Measurements from ENCODE around the gene EBF3. TPM values are rescaled to one million over a fixed set of nuclear protein-coding genes. Genes with fewer than 3 reads are reported as not detected.

EBF3 gene
- polyA plus RNA-seq, 1 experiment, result 0.32 TPM

DNA sequence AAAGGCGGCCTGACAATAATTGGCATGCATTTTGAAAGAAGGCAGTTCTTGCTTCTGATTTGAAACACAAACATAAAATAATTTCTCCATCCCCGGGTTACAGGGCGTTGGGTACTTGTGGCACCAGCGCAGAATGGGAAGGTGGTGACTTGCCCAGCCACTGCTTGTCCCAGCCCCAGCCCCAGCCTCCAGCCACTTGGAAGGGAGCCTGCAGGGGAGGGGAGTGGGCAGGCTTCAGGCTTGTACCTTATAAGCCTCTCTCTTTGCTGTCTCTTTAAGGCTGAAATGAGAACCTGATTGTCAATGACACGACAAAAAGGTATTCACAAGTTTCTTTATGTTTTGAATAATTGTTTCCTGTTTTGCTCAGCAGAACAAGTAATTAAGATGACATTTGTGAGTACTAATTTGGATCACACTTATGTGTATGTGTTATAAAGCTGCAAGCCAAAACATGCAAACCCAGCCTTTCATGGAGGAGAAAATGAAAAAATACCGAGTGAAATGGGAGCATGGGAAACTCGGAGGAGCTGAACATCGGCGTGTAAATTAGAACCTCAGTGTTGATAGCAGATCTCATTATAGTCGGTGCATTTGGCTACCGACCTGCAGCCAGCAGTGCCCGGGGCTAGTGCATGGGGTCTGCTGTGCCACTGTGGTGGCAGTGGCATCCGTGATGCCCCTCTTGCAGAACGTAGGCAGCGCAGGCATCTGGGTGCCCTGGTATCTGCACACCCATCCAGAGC lies 129.9 kb downstream of the EBF3 start:
- H3K36me3 ChIP-seq (ENCODE audit: control insufficient read depth, insufficient read depth, low read length), result no peaks in the 10 kb centered on the region
- CTCF ChIA-PET, result no interaction called here
- no peaks in the 10 kb centered on the region for H3K27me3 ChIP-seq (ENCODE audit: control insufficient read depth, insufficient read depth, low read length)
- TF ChIP-seq, protein P1, sequence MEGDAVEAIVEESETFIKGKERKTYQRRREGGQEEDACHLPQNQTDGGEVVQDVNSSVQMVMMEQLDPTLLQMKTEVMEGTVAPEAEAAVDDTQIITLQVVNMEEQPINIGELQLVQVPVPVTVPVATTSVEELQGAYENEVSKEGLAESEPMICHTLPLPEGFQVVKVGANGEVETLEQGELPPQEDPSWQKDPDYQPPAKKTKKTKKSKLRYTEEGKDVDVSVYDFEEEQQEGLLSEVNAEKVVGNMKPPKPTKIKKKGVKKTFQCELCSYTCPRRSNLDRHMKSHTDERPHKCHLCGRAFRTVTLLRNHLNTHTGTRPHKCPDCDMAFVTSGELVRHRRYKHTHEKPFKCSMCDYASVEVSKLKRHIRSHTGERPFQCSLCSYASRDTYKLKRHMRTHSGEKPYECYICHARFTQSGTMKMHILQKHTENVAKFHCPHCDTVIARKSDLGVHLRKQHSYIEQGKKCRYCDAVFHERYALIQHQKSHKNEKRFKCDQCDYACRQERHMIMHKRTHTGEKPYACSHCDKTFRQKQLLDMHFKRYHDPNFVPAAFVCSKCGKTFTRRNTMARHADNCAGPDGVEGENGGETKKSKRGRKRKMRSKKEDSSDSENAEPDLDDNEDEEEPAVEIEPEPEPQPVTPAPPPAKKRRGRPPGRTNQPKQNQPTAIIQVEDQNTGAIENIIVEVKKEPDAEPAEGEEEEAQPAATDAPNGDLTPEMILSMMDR (IDR thresholded peaks at IDR 0.05; ENCODE audit: insufficient read depth, low read depth, low read length), result no peak
- no peak overlapping the region for H3K4me3 ChIP-seq (ENCODE audit: low read depth, low read length)
- DNase-seq (ENCODE audit: low read depth), result no peak
- POLR2A ChIA-PET, result no interaction called here

DNA sequence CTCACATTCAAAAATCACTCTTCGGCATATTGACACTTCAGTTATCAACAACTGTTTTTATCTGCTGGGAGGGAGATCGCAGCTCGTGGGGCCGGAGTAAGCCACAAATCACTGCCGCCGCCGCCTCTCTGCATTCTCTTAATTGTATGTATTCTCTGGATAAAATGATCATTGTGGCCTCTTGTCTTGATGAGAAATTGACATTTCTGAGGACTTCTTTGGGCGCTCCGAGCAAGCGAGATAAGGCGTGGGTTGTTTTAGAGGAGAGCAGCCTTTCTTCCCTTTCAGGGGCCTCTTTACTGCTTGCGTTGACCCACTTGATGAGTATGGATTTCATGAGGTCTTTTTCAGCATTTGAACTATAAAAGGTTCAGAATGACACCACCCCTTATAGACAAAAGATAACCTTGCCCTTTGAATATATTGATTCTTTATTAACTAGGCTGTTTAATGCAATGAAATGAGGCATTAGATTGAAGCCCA lies 130.6 kb downstream of the EBF3 start:
- TF ChIP-seq, protein P1 (IDR thresholded peaks at IDR 0.05; ENCODE audit: insufficient read depth, low read depth, low read length), result no peak
- DNase-seq (ENCODE audit: low read depth), result no peak
- H3K27me3 ChIP-seq (ENCODE audit: control insufficient read depth, insufficient read depth, low read length), result no peaks in the 10 kb centered on the region
- POLR2A ChIA-PET, result no interaction called here
- H3K36me3 ChIP-seq (ENCODE audit: control insufficient read depth, insufficient read depth, low read length), result no peaks in the 10 kb centered on the region
- no peak overlapping the region for H3K4me3 ChIP-seq (ENCODE audit: low read depth, low read length)
- CTCF ChIA-PET, result no interaction called here

DNA sequence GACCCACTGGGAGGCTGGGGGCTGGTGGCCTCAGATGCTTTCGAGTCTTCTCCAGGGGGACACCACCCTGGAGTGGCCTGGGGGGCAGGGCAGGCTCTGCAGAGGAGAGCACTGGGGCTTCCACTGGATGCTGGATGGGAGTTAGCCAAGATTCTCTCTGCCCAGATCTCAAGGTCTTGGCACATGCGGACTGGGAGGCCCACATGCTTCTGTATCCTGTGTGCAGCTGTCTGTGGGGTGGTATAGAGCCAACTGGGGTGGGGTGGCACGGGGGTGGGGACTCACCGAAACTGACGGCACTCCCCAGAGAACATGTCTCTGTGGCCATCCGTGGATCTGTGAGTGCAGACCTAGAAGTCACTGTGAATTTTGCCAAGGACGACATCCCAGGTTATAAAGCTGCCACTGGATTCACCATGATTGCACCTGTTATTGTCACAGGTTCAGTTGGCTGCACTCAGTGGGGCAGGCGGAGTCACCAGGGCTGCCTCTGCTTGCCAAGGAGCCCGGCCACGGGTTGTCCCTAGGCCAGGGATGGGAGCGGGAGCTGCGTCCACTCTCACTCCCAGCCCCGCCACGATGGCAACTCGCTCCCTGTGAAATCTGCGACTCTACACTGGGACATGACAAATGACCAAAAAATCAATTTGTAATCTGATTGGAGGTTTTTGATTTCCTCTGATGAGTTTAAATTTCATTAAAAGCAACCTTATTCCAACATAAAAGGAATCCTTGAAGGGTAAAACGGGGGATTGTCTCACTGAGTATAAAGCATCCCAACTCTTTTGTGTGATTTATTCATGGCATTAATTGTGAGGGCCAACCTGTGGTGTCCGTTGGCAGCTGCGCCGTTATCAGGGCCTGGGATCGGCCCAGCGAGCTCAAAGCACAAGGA lies 131.3 kb downstream of the EBF3 start:
- no peak for DNase-seq (ENCODE audit: low read depth)
- Histone ChIP-seq H3K27me3 (ENCODE audit: control insufficient read depth, insufficient read depth, low read length) (no peaks in the 10 kb centered on the region), H3K36me3 (ENCODE audit: control insufficient read depth, insufficient read depth, low read length) (no peaks in the 10 kb centered on the region), H3K4me3 (ENCODE audit: low read depth, low read length) (no peak overlapping the region)
- POLR2A ChIA-PET, result no interaction called here
- CTCF ChIA-PET, result no interaction called here
- TF ChIP-seq, protein P1 (IDR thresholded peaks at IDR 0.05; ENCODE audit: insufficient read depth, low read depth, low read length), result no peak

DNA sequence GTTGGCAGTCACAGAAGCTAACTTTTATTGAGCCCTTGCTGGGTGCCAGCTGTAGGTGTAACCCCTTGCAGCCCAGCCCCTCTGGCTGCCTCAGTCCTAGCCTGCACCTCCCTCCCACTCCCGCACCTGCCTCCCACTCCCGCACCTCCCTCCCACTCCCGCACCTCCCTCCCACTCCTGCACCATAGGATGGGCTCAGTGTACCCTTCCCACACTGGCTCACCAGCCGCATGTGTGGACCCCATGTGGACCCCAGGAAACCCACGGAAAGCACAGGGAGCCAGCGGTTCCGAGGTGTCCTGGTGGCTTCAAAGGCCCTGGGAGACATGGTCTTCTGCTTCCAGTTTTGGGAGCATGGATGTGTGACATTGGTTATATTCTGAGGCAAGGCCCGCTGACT lies 132.9 kb downstream of the EBF3 start:
- DNase-seq (ENCODE audit: low read depth), result no peak
- Histone ChIP-seq H3K4me3 (ENCODE audit: low read depth, low read length) (no peak overlapping the region), H3K36me3 (ENCODE audit: control insufficient read depth, insufficient read depth, low read length) (no peaks in the 10 kb centered on the region), H3K27me3 (ENCODE audit: control insufficient read depth, insufficient read depth, low read length) (no peaks in the 10 kb centered on the region)
- POLR2A ChIA-PET, result no interaction called here
- CTCF ChIA-PET, result no interaction called here
- TF ChIP-seq, protein P1 (IDR thresholded peaks at IDR 0.05; ENCODE audit: insufficient read depth, low read depth, low read length), result no peak

DNA sequence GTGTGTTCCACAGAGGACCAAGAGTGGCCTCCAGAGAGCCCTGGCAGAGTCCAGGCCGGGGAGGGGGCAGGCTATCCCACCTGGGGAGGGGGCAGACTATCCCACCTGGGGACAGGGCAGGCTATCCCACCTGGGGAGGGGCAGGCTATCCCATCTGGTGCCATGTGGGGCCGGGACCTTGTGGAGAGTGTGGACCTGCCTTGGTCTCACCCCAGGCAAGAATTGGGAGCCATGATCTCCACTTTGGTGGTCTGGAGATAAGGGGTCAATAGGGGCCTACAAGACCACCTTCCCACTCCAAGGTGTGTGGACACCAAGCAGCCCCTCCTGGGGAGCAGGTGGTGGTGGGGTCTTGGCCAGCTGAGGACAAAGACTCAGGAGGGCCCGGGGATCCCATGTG lies 138.2 kb downstream of the EBF3 start:
- TF ChIP-seq, protein P1 (IDR thresholded peaks at IDR 0.05; ENCODE audit: insufficient read depth, low read depth, low read length), result no peak
- CTCF ChIA-PET, result no interaction called here
- POLR2A ChIA-PET, result no interaction called here

More for the DNA sequence above, 138.2 kb downstream of the EBF3 start:
- no peaks in the 10 kb centered on the region for H3K27me3 ChIP-seq (ENCODE audit: control insufficient read depth, insufficient read depth, low read length)
- no peak for DNase-seq (ENCODE audit: low read depth)
- no peak overlapping the region for H3K4me3 ChIP-seq (ENCODE audit: low read depth, low read length)
- H3K36me3 ChIP-seq (ENCODE audit: control insufficient read depth, insufficient read depth, low read length), result no peaks in the 10 kb centered on the region
